ENCODE results near the gene RNF39.
"Not testable (repeated sequence)": the region's sequence is repeated elsewhere in the genome, so short reads cannot be mapped to it uniquely, and the experiment has no call there.

The RNF39 gene

GRCh38 chr6:30037182-30037788 is 38.3 kb downstream of the RNF39 start:
- in situ Hi-C loops (cut with HindIII; ENCODE audit: low sequenced_read_pairs): no loop called here
- peak; percentile 6 for DNase-seq (ENCODE audit: low read depth, low spot score)

GRCh38 chr6:30035784-30036183 is 39.8 kb downstream of the RNF39 start:
- in situ Hi-C loops (cut with HindIII; ENCODE audit: low sequenced_read_pairs): no loop called here

More at GRCh38 chr6:30037182-30037788, 38.3 kb downstream of the RNF39 start:
- no peak overlapping the region for H3K4me3 ChIP-seq (ENCODE audit: low read depth, low read length)
- peak; percentile 58 for TF ChIP-seq CTCF (IDR thresholded peaks at IDR 0.05; ENCODE audit: low read depth, low read length)

GRCh38 chr6:30033440-30033839 is 42.1 kb downstream of the RNF39 start:
- DNase-seq (ENCODE audit: low read depth, low spot score); in situ Hi-C loops (cut with HindIII; ENCODE audit: low sequenced_read_pairs); H3K4me3 ChIP-seq (ENCODE audit: low read depth, low read length): not testable (repeated sequence)

More at GRCh38 chr6:30035784-30036183, 39.8 kb downstream of the RNF39 start:
- no peak for DNase-seq (ENCODE audit: low read depth, low spot score)
- no peak for TF ChIP-seq CTCF (IDR thresholded peaks at IDR 0.05; ENCODE audit: low read depth, low read length)
- no peak overlapping the region for H3K4me3 ChIP-seq (ENCODE audit: low read depth, low read length)

GRCh38 chr6:30031381-30031780 is 44.2 kb downstream of the RNF39 start:
- TF ChIP-seq CTCF (IDR thresholded peaks at IDR 0.05; ENCODE audit: low read depth, low read length): no peak
- in situ Hi-C loops (cut with HindIII; ENCODE audit: low sequenced_read_pairs): no loop called here
- H3K4me3 ChIP-seq (ENCODE audit: low read depth, low read length): no peak overlapping the region
- no peak for DNase-seq (ENCODE audit: low read depth, low spot score)

- in situ Hi-C loops (cut with HindIII; ENCODE audit: low sequenced_read_pairs): no loop called here
- DNase-seq (ENCODE audit: low read depth, low spot score): no peak
- TF ChIP-seq CTCF (IDR thresholded peaks at IDR 0.05; ENCODE audit: low read depth, low read length): no peak
- H3K4me3 ChIP-seq (ENCODE audit: low read depth, low read length): no peak overlapping the region
Measured at GRCh38 chr6:30029588-30029987, 46.0 kb downstream of the RNF39 start.

GRCh38 chr6:30025186-30025585 is 50.4 kb downstream of the RNF39 start:
- in situ Hi-C loops (cut with HindIII; ENCODE audit: low sequenced_read_pairs): no loop called here

GRCh38 chr6:30022712-30023111 is 52.9 kb downstream of the RNF39 start:
- DNase-seq (ENCODE audit: low read depth, low spot score); H3K4me3 ChIP-seq (ENCODE audit: low read depth, low read length); in situ Hi-C loops (cut with HindIII; ENCODE audit: low sequenced_read_pairs): not testable (repeated sequence)

More at GRCh38 chr6:30025186-30025585, 50.4 kb downstream of the RNF39 start:
- H3K4me3 ChIP-seq (ENCODE audit: low read depth, low read length): no peak overlapping the region
- no peak for TF ChIP-seq CTCF (IDR thresholded peaks at IDR 0.05; ENCODE audit: low read depth, low read length)
- no peak for DNase-seq (ENCODE audit: low read depth, low spot score)

GRCh38 chr6:30022189-30022588 is 53.4 kb downstream of the RNF39 start:
- DNase-seq (ENCODE audit: low read depth, low spot score): no peak
- TF ChIP-seq CTCF (IDR thresholded peaks at IDR 0.05; ENCODE audit: low read depth, low read length): no peak
- no peak overlapping the region for H3K4me3 ChIP-seq (ENCODE audit: low read depth, low read length)
- in situ Hi-C loops (cut with HindIII; ENCODE audit: low sequenced_read_pairs): no loop called here

All from astrocyte of the spinal cord (primary cell).